GM19193 (cell line): Measurements from ENCODE around the gene ECI1.

Experiments used
- POLR2A ChIP-seq: IDR thresholded peaks from 4 replicates; pipeline ENCODE4 v1.6.1; 2011; ENCODE audit not compliant: insufficient read depth, insufficient read length; ENCODE audit errors: extremely low read depth

ECI1 gene

DNA sequence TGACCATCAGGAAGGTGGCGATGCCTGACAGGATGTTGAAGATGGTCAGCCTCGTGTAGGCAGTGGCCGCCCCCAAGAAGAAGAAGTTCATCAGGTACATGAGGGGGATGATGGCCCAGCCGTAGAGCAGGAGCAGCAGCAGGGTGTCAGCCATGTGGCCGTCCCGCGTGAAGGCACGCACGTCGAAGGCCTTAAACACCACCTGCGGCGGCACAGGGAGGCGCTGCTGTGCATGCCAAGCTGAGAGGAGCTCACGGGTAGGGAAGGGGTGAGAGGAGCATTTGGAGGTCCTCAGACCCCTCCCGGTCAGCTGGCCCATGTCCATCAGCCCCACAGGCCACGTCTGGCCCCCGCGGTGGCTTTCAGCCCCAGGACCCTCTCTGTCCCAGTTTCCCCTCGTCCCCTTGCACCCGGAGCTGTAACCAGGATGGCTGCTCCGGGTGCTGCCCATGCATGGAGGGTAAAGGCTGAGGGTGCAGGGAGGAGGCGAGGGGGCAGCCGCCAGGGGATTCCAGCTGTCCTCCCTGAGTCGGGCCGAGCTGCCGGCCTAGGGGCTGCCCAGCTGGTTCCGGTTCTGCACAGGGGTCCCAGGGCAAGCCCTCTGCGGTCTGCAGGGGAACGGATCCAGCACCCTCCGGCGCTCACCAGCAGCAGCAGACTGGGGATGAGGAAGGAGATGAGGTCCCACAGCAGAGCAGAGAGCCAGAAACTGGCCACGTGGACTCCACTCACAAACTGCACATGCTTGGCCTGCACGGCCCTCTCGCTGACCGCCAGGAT is 33.6 kb upstream of the ECI1 start:
- no peak for TF ChIP-seq POLR2A

DNA sequence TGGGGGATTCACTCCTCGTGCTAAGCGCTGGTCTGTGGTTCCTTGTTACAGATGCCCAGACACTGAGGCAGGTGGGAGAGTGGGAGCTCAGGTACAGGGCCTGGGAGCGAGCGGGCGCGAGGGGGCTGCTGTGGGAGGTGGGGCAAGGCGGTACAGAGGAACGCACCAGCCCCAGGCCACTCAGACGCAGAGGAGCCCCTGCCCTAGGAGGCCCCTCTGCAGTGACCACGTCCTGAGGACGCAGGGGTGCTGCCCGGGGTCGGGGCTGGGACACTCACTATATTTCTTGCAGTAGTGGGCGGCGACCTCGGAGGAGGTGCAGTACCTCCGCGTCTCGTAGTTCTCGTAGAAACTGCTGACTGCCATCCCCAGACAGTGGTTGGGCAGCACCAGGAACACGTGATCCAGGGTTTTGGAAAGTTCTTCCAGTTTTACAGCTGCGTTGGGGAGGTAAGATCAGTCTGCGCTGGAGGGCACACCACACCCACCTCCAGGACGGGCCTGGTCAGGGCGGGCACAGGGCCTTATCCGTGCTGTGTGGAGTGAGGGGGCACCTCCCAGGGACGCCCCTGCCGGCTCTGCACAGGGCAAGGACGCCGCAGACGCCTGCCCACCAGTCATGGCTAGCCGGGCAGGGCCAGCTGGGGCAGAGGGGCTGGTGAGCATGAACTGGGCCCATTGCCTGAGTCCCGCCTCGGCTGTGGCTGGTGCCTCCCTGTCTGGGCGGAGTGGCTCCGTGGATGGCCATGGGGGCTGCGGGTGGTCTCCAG is 32.8 kb upstream of the ECI1 start:
- no peak for TF ChIP-seq POLR2A

DNA sequence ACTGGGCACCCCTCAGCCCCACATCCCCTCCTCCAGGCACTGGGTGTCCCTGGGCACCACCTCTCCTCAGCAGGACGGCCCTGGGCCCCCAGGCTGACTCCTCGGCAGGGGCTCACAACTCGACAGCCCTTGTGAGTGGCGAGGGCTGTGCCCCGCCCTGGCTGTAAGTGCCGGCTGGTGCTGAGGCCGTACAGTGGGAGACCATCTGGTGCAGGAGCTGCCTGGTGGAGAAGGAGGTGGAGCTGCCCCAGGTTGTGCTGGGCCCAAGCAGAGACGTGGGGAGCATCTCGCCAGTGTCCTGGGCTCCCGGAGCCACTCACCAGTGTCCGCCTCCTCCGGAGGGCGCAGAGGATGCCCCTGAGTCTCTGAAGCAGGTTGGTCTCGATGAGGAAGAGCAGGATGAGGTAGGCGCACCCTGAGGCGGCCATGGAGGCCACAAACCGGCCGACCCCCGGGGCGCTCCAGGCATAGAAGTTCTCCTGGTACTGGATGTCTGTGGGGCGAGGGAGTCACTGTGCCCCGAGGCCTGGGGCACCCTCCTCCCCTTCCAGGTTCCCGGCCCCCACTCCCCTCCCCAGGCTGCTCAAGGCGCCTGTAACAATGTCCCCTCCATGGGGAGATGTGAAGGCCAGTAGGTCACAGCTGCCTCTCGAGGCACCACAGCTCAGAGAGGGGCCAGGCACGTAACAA is 31.6 kb upstream of the ECI1 start:
- TF ChIP-seq POLR2A: no peak

DNA sequence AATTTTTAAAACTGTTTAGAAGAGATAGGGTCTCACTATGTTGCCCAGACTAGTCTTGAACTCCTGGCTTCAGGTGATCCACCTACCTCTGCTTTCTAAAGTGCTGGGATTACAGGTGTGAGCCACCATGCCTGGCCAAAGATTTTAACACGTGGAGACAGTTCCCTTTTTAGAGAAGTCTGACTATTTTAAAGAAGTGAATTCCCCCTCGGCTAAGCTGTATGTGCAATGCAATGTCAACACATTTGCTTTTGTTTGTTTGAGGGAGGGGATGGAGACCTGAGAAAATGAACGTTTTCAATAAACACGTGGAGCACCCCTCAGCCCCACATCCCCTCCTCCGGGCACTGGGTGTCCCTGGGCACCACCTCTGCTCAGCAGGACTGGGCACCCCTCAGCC is 30.9 kb upstream of the ECI1 start:
- no peak for TF ChIP-seq POLR2A

DNA sequence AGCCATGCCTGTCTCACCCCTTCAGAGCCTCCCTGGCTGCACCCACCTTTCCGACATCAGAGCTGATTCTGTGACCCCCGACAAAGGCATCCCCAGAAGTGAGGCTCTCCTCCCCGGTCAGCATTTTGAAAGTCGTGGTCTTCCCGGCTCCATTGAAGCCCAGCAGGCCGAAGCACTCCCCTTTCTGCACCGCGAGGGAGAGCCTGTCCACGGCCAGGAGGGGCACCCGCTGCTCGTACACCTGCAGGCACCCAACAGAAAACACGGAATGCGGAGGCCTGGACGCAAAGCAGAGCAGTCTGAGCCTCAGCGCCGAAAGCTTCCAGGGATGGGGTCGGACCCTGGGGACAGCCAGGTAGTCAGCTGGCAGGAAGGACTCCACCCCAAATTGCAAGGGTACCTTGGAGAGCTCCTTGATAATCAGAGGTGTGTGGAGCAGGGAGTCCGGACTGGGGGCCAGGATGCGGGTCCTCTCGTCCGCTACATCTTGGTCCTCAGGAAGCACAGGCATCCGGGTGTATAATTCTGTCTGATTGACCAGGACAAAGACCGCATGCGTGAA is 29.7 kb upstream of the ECI1 start:
- no peak for TF ChIP-seq POLR2A

DNA sequence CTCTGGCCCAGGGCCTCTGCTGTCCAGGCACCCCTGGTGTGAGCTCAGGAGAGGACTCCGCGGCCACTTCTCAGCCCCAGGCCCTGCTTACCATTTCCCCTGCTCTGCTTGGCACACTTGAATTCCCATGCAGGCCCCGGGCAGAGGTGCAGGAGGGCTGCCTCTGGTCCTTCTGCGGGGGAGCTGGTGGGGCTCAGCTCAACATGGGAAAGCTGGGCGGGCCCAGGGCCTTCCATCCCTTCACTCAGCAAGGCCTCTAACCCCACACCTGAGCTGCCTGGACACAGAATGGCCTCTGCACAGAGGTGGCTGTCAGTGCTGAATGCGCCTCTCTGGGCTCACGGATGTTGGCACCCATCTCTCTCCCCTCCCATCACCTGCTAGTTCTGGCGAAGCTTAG is 29.1 kb upstream of the ECI1 start:
- TF ChIP-seq POLR2A: no peak

DNA sequence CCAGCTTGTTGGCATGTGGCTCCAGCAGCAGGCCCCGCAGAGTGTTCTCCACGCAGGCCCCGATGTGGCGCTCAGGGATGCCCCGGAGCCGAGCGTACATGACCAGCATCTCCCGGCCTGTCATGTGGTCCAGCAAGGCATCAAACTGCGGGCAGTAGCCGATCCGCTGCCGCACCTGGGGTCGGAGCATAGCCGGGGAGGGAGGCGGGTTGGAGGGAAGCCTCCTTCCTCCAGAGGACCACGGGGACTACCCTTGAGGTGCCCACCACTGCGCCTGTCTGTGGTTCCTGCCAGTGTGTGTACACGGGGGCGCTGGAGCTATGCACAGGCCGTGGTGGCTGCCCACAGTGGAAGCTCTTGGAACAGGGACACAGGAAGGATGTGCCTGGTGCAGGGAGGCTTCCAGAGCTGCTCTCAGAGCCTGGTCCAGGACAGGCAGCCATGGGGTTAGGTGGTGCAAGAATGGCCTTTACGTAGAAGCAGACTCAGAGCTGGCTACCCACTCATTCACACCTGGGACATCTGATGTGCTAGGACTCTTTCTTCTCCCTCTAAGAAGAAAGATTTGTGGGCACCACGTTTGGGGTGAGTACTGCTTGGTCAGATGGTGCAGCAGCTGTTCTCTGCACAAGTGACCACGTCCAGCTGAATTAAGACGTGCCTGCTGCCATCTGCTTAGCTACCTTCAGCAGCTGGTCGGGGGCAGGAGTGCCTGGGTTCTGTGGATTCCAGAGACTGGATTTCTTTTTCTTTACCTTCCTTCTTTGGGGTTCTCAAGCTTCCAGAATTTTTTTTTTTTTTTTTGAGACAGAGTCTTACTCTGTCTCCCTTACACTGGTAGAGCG is 27.8 kb upstream of the ECI1 start:
- TF ChIP-seq POLR2A: no peak

DNA sequence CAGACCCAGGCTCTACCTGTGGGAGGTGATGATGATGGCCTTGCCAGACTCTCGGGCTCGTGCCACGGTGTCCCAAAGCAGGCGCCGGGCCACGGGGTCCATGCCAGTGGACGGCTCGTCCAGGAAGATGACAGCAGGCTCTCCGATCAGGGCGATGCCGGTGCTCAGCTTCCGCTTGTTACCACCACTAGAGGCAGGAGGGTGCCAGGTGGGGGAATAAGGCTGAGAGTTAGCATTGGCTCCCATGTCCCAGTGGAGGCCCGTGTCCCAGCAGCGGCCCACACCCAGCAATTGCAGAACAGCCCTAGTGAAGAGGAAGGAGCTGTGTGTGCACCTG is 26.9 kb upstream of the ECI1 start:
- no peak for TF ChIP-seq POLR2A

DNA sequence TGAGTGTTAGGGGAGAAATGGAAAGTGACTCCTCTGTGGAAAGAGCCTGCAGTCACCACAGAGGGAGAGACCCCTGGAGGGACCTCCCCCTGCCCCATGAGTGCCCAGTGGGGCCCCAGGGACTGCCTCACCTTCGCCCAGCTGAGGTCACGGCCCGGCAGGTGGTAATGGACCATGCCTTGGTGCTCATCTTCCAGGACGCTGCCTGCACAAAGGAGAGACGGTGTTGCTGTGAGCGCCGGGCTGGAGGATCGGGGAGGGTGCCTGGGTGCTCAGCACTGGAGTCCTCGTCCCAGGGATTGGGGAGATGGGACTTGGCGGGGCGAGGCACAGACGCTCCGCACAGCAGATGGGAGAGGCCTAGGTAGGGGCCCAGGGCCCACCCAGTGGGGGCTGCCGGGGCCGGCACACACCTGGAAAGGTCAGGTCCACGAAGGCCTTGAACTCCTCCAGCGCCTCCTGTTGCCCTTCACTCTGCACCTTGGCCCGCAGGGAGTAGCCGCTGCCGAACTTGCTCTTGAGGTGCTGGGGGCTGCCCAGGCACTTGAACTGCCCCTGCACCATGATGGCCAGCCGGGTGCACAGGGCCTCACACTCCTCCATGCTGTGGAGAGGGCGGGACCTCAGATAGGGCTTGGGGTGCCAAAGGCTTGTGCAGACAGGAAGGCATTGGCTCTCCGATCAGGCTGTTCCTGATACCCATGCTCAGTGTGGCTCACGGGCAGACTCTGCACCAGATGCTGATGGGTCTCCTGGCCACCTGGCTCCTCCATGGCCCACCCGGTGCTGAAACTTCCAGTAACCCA is 26.3 kb upstream of the ECI1 start:
- no peak for TF ChIP-seq POLR2A

DNA sequence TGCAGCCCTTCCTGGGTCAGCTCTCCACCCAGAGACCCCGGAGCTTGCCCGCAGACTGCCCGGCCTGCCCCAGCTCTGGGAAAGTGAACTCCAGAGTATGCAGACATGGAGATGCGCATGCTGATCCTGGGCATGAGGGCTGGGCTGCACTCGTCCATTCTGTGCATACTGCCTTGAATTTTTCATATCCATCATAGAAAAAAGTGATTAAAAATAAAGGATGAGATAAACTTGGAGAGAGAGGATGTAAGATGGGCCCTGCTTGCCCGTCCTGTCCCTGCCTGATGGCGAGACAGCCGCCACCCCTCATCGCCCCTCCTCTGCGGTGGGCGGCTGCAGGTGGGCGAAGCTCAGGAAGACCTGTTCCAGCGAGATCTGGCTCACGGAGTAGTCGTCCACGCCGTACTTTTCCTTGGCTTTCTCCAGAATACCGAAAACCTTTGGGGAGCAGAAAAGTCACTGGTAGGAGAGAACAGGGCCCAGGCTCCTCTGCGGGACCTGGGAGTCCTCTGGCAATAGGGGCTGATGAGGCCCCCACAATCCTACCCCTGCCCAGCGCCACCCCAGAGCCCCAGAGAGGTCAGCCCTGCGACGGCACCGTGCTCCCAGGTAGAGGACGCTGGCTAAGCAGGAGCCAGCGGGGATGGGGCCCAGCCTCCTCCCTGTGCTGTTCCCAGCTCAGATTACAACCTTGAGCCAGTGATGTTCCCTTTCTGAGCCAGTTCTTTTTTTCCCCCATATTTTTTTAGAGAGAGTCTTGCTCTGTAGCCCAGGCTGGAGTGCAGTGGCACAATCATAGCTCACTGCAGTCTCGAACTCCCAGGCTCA is 25.2 kb upstream of the ECI1 start:
- TF ChIP-seq POLR2A: no peak

DNA sequence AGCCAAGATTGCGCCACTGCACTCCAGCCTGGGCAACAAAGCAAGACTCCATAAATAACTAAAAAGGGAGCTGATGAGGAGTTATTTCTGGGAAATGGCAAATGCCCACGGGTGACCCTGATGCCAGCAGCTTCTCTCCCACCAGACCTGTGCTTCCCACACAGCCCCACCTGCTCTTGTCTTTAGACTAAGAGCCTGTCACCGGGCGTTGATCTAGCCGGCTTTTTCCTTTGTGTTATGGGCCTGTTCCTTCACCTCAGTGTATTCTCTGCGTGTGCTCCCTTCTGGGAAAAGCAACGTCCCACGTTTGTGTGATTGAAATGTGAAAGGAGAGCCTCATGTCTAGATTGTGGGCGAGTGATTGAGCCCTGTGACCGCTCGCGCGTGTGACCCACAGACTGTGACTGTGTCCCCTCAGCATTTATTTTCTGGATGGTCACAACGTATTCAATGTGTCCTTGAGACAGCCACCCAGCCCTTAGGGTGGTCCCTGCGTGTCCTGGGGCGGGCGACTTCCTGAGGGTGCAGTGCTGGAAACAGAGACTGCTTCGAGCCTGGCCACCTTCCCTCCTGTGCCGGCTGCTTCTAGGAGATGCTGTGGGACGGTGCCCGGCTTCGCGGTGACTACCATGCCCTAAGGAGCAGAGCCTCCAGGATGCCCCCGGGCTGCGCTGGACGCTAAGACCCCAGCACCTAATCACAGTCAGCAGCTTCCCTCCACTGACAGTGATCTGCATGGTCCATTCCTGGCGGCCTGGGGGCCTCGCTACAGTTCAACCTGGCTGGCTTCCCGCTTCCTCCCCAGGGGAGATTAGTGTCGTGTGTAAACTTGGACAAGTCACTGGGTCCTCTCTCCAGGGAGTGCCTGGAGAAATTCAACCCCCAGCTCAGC is 24.3 kb upstream of the ECI1 start:
- TF ChIP-seq POLR2A: no peak

DNA sequence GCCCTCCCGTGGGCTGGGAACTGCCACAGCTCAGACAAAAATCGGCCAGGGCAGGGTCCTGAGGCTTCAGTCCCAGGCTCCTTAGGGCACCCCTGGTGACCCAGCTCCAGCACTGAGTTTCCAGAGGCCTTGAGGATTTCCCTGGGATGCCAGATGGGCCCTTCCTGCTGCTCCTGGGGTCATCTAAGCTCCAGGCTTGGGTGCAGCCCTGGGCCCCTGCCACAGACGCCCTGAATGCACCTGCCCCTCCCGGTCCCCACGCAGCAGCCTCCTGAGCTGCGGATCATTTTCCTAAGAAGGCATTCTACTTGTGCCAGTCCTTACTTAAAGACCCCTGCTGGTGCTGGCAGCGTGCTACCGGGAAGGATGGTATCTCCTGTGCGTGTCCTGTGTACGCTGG is 22.5 kb upstream of the ECI1 start:
- TF ChIP-seq POLR2A: no peak
